ENCODE data around the gene METTL23. TPM values are rescaled to one million over a fixed set of nuclear protein-coding genes. Genes with fewer than 3 reads are reported as not detected.
"Not testable (repeated sequence)": the region's sequence is repeated elsewhere in the genome, so short reads cannot be mapped to it uniquely, and the experiment has no call there.

Gene METTL23
- total RNA-seq, 4 donors from 2014 or later, result 20.6 to 29.9 (median 23.0) TPM

GRCh38 chr17:76695059-76695831 is 31.4 kb upstream of the METTL23 start:
- H3K36me3 ChIP-seq, result no peaks in the 10 kb centered on the region
- WGBS, result 61% methylated on average over 16 of the region's 16 CpGs
- peak overlapping the region; percentile 9 for H3K4me3 ChIP-seq
- no peak overlapping the region for H3K27ac ChIP-seq
- no peaks in the 10 kb centered on the region for H3K9me3 ChIP-seq
- TF ChIP-seq EP300 (IDR thresholded peaks at IDR 0.05), result no peak
- TF ChIP-seq POLR2AphosphoS5 (IDR thresholded peaks at IDR 0.05), result no peak
- TF ChIP-seq CTCF (IDR thresholded peaks at IDR 0.05), result no peak
- TF ChIP-seq POLR2A (IDR thresholded peaks at IDR 0.05), result no peak
- DNase-seq (ENCODE audit: low spot score in 2 of 2), result no peak
- H3K4me1 ChIP-seq, result peaks cover 53% of the 10 kb centered on the region
- no peaks in the 10 kb centered on the region for H3K27me3 ChIP-seq

- DNase-seq (ENCODE audit: low spot score in 2 of 2), result no peak
- no peak for TF ChIP-seq CTCF (IDR thresholded peaks at IDR 0.05)
- TF ChIP-seq POLR2AphosphoS5 (IDR thresholded peaks at IDR 0.05), result peak in 1 of 3 donors; percentile 40
- TF ChIP-seq POLR2A (IDR thresholded peaks at IDR 0.05), result no peak
- 81% methylated on average over 25 of the region's 25 CpGs for WGBS
- no peak overlapping the region for H3K4me3 ChIP-seq
- H3K9me3 ChIP-seq, result no peaks in the 10 kb centered on the region
- peak overlapping the region; percentile 58 for H3K27ac ChIP-seq
- H3K36me3 ChIP-seq, result no peaks in the 10 kb centered on the region
- no peaks in the 10 kb centered on the region for H3K27me3 ChIP-seq
- peaks cover 70% of the 10 kb centered on the region for H3K4me1 ChIP-seq
Measured at GRCh38 chr17:76696763-76697701, 29.6 kb upstream of the METTL23 start.

GRCh38 chr17:76697702-76698465 is 28.8 kb upstream of the METTL23 start:
- no peaks in the 10 kb centered on the region for H3K9me3 ChIP-seq
- peak overlapping the region; percentile 7 for H3K27ac ChIP-seq
- no peaks in the 10 kb centered on the region for H3K36me3 ChIP-seq
- no peak for TF ChIP-seq CTCF (IDR thresholded peaks at IDR 0.05)
- no peak for TF ChIP-seq POLR2A (IDR thresholded peaks at IDR 0.05)
- no peak for TF ChIP-seq EP300 (IDR thresholded peaks at IDR 0.05)
- TF ChIP-seq POLR2AphosphoS5 (IDR thresholded peaks at IDR 0.05), result no peak
- H3K27me3 ChIP-seq, result no peaks in the 10 kb centered on the region
- DNase-seq (ENCODE audit: low spot score in 2 of 2), result no peak
- 59% methylated on average over 16 of the region's 17 CpGs for WGBS
- peaks cover 70% of the 10 kb centered on the region for H3K4me1 ChIP-seq
- no peak overlapping the region for H3K4me3 ChIP-seq

GRCh38 chr17:76698466-76698977 is 28.1 kb upstream of the METTL23 start:
- WGBS, result 92% methylated on average over 7 of the region's 7 CpGs
- not testable (repeated sequence) for H3K4me3 ChIP-seq; H3K27me3 ChIP-seq; H3K27ac ChIP-seq; DNase-seq (ENCODE audit: low spot score in 2 of 2); H3K9me3 ChIP-seq; H3K36me3 ChIP-seq
- H3K4me1 ChIP-seq, result peaks cover 70% of the 10 kb centered on the region

- Histone ChIP-seq H3K9me3 (no peaks in the 10 kb centered on the region), H3K36me3 (no peaks in the 10 kb centered on the region), H3K4me1 (peaks cover 60% of the 10 kb centered on the region), H3K27ac (peak overlapping the region; percentile 75), H3K4me3 (peak overlapping the region; percentile 31), H3K27me3 (no peaks in the 10 kb centered on the region)
- 29% methylated on average over 8 of the region's 8 CpGs for WGBS
- TF ChIP-seq CTCF (IDR thresholded peaks at IDR 0.05), result no peak
- TF ChIP-seq POLR2A (IDR thresholded peaks at IDR 0.05), result no peak
- TF ChIP-seq EP300 (IDR thresholded peaks at IDR 0.05), result no peak
- TF ChIP-seq POLR2AphosphoS5 (IDR thresholded peaks at IDR 0.05), result no peak
- no peak for DNase-seq (ENCODE audit: low spot score in 2 of 2)
Measured at GRCh38 chr17:76700270-76700616, 26.4 kb upstream of the METTL23 start.
